HG03378 (cell line): ENCODE results near the gene CD24.
"Not testable (repeated sequence)": the region's sequence is repeated elsewhere in the genome, so short reads cannot be mapped to it uniquely, and the experiment has no call there.

Experiments used
- ATAC-seq: cut with Tn5 transposase; IDR thresholded peaks from one replicate; pipeline ENCODE4 v1.9.1; 2021; ENCODE audit warnings: mild to moderate bottlenecking, moderate library complexity; ENCODE audit not compliant: unreplicated experiment

The CD24 gene

GRCh38 chr6:106970769-106971168 is 3.8 kb downstream of the CD24 start:
- not testable (repeated sequence) for ATAC-seq

GRCh38 chr6:106967936-106968555 is 6.5 kb downstream of the CD24 start:
- no peak for ATAC-seq

GRCh38 chr6:106966671-106967640 is 7.6 kb downstream of the CD24 start:
- ATAC-seq = no peak

GRCh38 chr6:106966229-106966628 is 8.3 kb downstream of the CD24 start:
- no peak for ATAC-seq

- no peak for ATAC-seq
Observed at GRCh38 chr6:106964954-106965353, 9.6 kb downstream of the CD24 start.

GRCh38 chr6:106964099-106964498 is 10.4 kb downstream of the CD24 start:
- no peak for ATAC-seq

- ATAC-seq = no peak
Observed at GRCh38 chr6:106963544-106963943, 11.0 kb downstream of the CD24 start.

- no peak for ATAC-seq
Observed at GRCh38 chr6:106961801-106962200, 12.7 kb downstream of the CD24 start.

GRCh38 chr6:106961136-106961535 is 13.4 kb downstream of the CD24 start:
- ATAC-seq = no peak

- no peak for ATAC-seq
Observed at GRCh38 chr6:106959985-106960384, 14.5 kb downstream of the CD24 start.

GRCh38 chr6:106939848-106940247 is 34.7 kb downstream of the CD24 start:
- ATAC-seq = no peak

- ATAC-seq = no peak
Observed at GRCh38 chr6:106939208-106939607, 35.3 kb downstream of the CD24 start.

GRCh38 chr6:106927531-106928398 is 46.8 kb downstream of the CD24 start:
- no peak for ATAC-seq

- no peak for ATAC-seq
Observed at GRCh38 chr6:106925948-106926347, 48.6 kb downstream of the CD24 start.

- ATAC-seq = no peak
Observed at GRCh38 chr6:106924694-106925523, 49.6 kb downstream of the CD24 start.

- ATAC-seq = no peak
Observed at GRCh38 chr6:106922626-106923025, 51.9 kb downstream of the CD24 start.
